Endodermal cell (in vitro differentiated cells): ENCODE measurements around the gene TSHZ2. TPM values are rescaled to one million over a fixed set of nuclear protein-coding genes. Genes with fewer than 3 reads are reported as not detected.

Experiments
- DNase-seq: peaks from one replicate; pipeline ENCODE4 v3.0.0-alpha.2; 2017
- H3K27ac ChIP-seq: 2 replicates; pipeline ENCODE4 v1.5.1; 2013; ENCODE audit warnings: mild to moderate bottlenecking, low read depth, low read length, moderate library complexity
- H3K27me3 ChIP-seq: 2 replicates; pipeline ENCODE4 v1.6.1; 2013; ENCODE audit warnings: mild to moderate bottlenecking, low read length, moderate library complexity; ENCODE audit not compliant: insufficient read depth, control insufficient read depth, poor library complexity, severe bottlenecking
- H3K36me3 ChIP-seq: 2 replicates; pipeline ENCODE4 v1.7.0; 2013; ENCODE audit warnings: mild to moderate bottlenecking, low read length, moderate library complexity; ENCODE audit not compliant: control insufficient read depth, insufficient read depth
- H3K4me1 ChIP-seq: one replicate; pipeline ENCODE4 v1.7.0; 2013; ENCODE audit warnings: low read length; ENCODE audit not compliant: control insufficient read depth, insufficient read depth
- H3K4me3 ChIP-seq: 2 replicates; pipeline ENCODE4 v1.5.1; 2013; ENCODE audit warnings: mild to moderate bottlenecking, low read length, moderate library complexity
- H3K9ac ChIP-seq: 2 replicates; pipeline ENCODE4 v1.6.1; 2013; ENCODE audit warnings: mild to moderate bottlenecking, low read length, moderate library complexity; ENCODE audit not compliant: poor library complexity, severe bottlenecking; ENCODE audit errors: extremely low read depth
- H3K9me3 ChIP-seq: 2 replicates; pipeline ENCODE4 v1.6.1; 2013; ENCODE audit warnings: mild to moderate bottlenecking, low read length, moderate library complexity; ENCODE audit not compliant: control insufficient read depth
- H3K27ac Mint-ChIP-seq: 2 replicates; pipeline ENCODE4 v1.8.0; 2020; ENCODE audit warnings: mixed read lengths
- H3K27me3 Mint-ChIP-seq: 2 replicates; pipeline ENCODE4 v1.8.0; 2021; ENCODE audit warnings: mild to moderate bottlenecking, mixed read lengths; ENCODE audit not compliant: insufficient read depth
- H3K36me3 Mint-ChIP-seq: 2 replicates; pipeline ENCODE4 v1.8.0; 2020; ENCODE audit warnings: low read depth, mixed read lengths
- H3K4me1 Mint-ChIP-seq: 2 replicates; pipeline ENCODE4 v1.8.0; 2020; ENCODE audit warnings: mixed read lengths
- H3K4me3 Mint-ChIP-seq: 2 replicates; pipeline ENCODE4 v1.8.0; 2020; ENCODE audit warnings: mild to moderate bottlenecking, moderate library complexity, mixed read lengths
- H3K9me3 Mint-ChIP-seq: 2 replicates; pipeline ENCODE4 v1.8.0; 2020; ENCODE audit warnings: mild to moderate bottlenecking, mixed read lengths
- CTCF ChIP-seq: fragments of 200-600 bp; sonication (generic); conservative IDR thresholded peaks from 2 replicates; pipeline ENCODE4 v1.5.0; 2021; ENCODE audit warnings: antibody characterized with exemption, mild to moderate bottlenecking
- WGBS, 2 experiments: methylation state at CpG; one replicate each; pipeline versions ENCODE4 v1.1.5 to v1.1.7; 2013; ENCODE audit warnings: missing lambda C conversion rate in 2 of 2, mixed read lengths in 1 of 2; ENCODE audit not compliant: insufficient coverage in 1 of 2, insufficient read length in 1 of 2; 5-methylcytosine and 5-hydroxymethylcytosine counted together
- total RNA-seq, 2 donors: library from RNA; stranded (reverse); fragmentation: NEBNext Ultra II Directional in 1 of 2; extraction: Animal tissue kit (Norgen Biotek cat#: 25700) in 1 of 2; gene quantifications; 2 replicates in 1 of 2; 3 replicates in 1 of 2; pipeline ENCODE4 v1.2.1, GENCODE V29; 2021

TSHZ2 gene
- total RNA-seq, 2 donors from 2014 or later = 0.07 to 0.31 TPM

- H3K27ac ChIP-seq = no peak overlapping the region
- H3K9me3 ChIP-seq = no peaks in the 10 kb centered on the region
- H3K9me3 Mint-ChIP-seq = no peaks in the 10 kb centered on the region
- H3K4me1 Mint-ChIP-seq = peaks cover 17% of the 10 kb centered on the region
- peaks cover 51% of the 10 kb centered on the region for H3K27me3 ChIP-seq
- peak; percentile 78 for DNase-seq
- no peaks in the 10 kb centered on the region for H3K36me3 ChIP-seq
- peaks cover 59% of the 10 kb centered on the region for H3K27me3 Mint-ChIP-seq
- no peaks in the 10 kb centered on the region for H3K4me1 ChIP-seq
- peak overlapping the region; percentile 75 for H3K4me3 Mint-ChIP-seq
- H3K9ac ChIP-seq = peak overlapping the region; percentile 9
- H3K4me3 ChIP-seq = peak overlapping the region; percentile 85
- H3K27ac Mint-ChIP-seq = no peak overlapping the region
- TF ChIP-seq CTCF = no peak
- H3K36me3 Mint-ChIP-seq = no peaks in the 10 kb centered on the region
- 7 to 18% methylated on average over 7 to 39 of the region's 39 CpGs for WGBS, 2 experiments
Measured at GRCh38 chr20:52972965-52973819, 1.0 kb downstream of the TSHZ2 start.

DNA sequence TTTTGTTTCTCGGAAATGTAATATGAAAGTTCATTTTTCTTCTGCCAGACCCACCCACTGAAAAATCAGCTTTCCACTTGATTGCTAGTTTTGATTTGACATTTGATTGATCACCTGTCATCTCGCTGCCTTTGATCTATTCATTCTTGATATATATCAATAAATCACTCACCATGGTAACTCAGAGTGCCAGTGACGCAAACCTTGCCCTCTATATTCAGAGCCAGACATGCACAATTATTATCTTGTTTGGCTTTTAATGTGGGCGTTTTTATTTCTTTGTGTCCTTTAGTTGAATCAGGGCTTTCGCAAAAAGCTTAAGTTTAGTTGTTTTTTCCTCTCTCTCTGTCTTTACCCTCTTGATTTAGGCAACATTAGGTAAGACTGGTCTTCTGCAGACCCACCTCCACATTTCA, 2.0 kb downstream of the TSHZ2 start:
- no peak for DNase-seq
- 75 to 100% methylated on average over 2 to 5 of the region's 5 CpGs for WGBS, 2 experiments
- Histone ChIP-seq H3K27me3 (peaks cover 51% of the 10 kb centered on the region), H3K4me3 (no peak overlapping the region), H3K4me1 (no peaks in the 10 kb centered on the region), H3K9ac (no peak overlapping the region), H3K9me3 (no peaks in the 10 kb centered on the region), H3K27ac (no peak overlapping the region), H3K36me3 (no peaks in the 10 kb centered on the region)
- Mint-ChIP-seq H3K9me3 (no peaks in the 10 kb centered on the region), H3K36me3 (no peaks in the 10 kb centered on the region), H3K4me1 (peaks cover 17% of the 10 kb centered on the region), H3K27ac (no peak overlapping the region), H3K4me3 (no peak overlapping the region), H3K27me3 (peaks cover 59% of the 10 kb centered on the region)
- TF ChIP-seq CTCF = no peak

GRCh38 chr20:52975029-52975732, 3.0 kb downstream of the TSHZ2 start:
- H3K4me3 ChIP-seq = no peak overlapping the region

More at GRCh38 chr20:52975029-52975732, 3.0 kb downstream of the TSHZ2 start:
- H3K27me3 Mint-ChIP-seq = peaks cover 52% of the 10 kb centered on the region
- H3K4me1 ChIP-seq = no peaks in the 10 kb centered on the region
- no peak for DNase-seq
- H3K27me3 ChIP-seq = peaks cover 49% of the 10 kb centered on the region
- H3K27ac ChIP-seq = no peak overlapping the region
- H3K27ac Mint-ChIP-seq = no peak overlapping the region
- WGBS, 2 experiments = 83 to 90% methylated on average over 5 to 11 of the region's 11 CpGs
- no peaks in the 10 kb centered on the region for H3K36me3 Mint-ChIP-seq
- no peak overlapping the region for H3K9ac ChIP-seq
- no peaks in the 10 kb centered on the region for H3K9me3 ChIP-seq
- no peaks in the 10 kb centered on the region for H3K9me3 Mint-ChIP-seq
- no peaks in the 10 kb centered on the region for H3K36me3 ChIP-seq
- no peak overlapping the region for H3K4me3 Mint-ChIP-seq
- peaks cover 17% of the 10 kb centered on the region for H3K4me1 Mint-ChIP-seq
- no peak for TF ChIP-seq CTCF
